A549 (cell line): ENCODE results near the gene PRKG1.

Experiments
- BHLHE40 ChIP-seq: IDR thresholded peaks from 2 replicates; pipeline ENCODE4 v1.6.1; 2012; ENCODE audit warnings: low read depth, low read length, inconsistent platforms
- CEBPB ChIP-seq, 2 experiments: fragments of >200 bp in 1 of 2; sonication (Bioruptor Twin) in 1 of 2; formaldehyde crosslinking in 1 of 2; IDR thresholded peaks; 2 replicates each; pipeline ENCODE4 v1.6.1; 2012 to 2016
- CTCF ChIP-seq: fragments of >200 bp; sonication (Bioruptor Twin); formaldehyde crosslinking; IDR thresholded peaks from 3 replicates; pipeline ENCODE4 v1.5.1; 2016
- HDAC2 ChIP-seq: fragments of 200-600 bp; sonication (generic); IDR thresholded peaks from 2 replicates; pipeline ENCODE4 v1.6.1; 2016
- KDM1A ChIP-seq: fragments of 200-600 bp; sonication (generic); IDR thresholded peaks from 2 replicates; pipeline ENCODE4 v1.6.1; 2016; ENCODE audit warnings: low read depth, mild to moderate bottlenecking
- NFE2L2 ChIP-seq: fragments of 150-350 bp; conservative IDR thresholded peaks from 2 replicates; pipeline ENCODE4 v1.6.1; 2014; ENCODE audit warnings: low read length
- PBX3 ChIP-seq: IDR thresholded peaks from 2 replicates; pipeline ENCODE4 v1.6.1; 2012
- REST ChIP-seq: fragments of 200-600 bp; sonication (generic); IDR thresholded peaks from 2 replicates; pipeline ENCODE4 v1.6.1; 2016; ENCODE audit warnings: antibody characterized with exemption, mild to moderate bottlenecking, moderate library complexity
- USF2 ChIP-seq: fragments of 450-650 bp; IDR thresholded peaks from 2 replicates; pipeline ENCODE4 v1.6.1; 2014; ENCODE audit warnings: antibody characterized with exemption
- ZNF302 ChIP-seq: fragments of 250-450 bp; sonication (Bioruptor Pico); IDR thresholded peaks from 2 replicates; pipeline ENCODE4 v1.9.0; 2021; ENCODE audit warnings: inconsistent platforms, mild to moderate bottlenecking, moderate library complexity

GRCh38 chr10:51607463-51607835 is 533.2 kb downstream of the PRKG1 start:
- TF ChIP-seq CEBPB (IDR thresholded peaks at IDR 0.05): no peak
- no peak for TF ChIP-seq CTCF
- TF ChIP-seq KDM1A: no peak
- no peak for TF ChIP-seq BHLHE40
- TF ChIP-seq PBX3: no peak
- TF ChIP-seq USF2: no peak
- TF ChIP-seq HDAC2: no peak
- TF ChIP-seq NFE2L2: no peak
- TF ChIP-seq REST: no peak
- no peak for TF ChIP-seq ZNF302
